ENCODE results near the gene ATP5PD.
A peak's percentile ranks its signal among the peaks of the same experiment; 100 is the strongest.

The ATP5PD gene

DNA sequence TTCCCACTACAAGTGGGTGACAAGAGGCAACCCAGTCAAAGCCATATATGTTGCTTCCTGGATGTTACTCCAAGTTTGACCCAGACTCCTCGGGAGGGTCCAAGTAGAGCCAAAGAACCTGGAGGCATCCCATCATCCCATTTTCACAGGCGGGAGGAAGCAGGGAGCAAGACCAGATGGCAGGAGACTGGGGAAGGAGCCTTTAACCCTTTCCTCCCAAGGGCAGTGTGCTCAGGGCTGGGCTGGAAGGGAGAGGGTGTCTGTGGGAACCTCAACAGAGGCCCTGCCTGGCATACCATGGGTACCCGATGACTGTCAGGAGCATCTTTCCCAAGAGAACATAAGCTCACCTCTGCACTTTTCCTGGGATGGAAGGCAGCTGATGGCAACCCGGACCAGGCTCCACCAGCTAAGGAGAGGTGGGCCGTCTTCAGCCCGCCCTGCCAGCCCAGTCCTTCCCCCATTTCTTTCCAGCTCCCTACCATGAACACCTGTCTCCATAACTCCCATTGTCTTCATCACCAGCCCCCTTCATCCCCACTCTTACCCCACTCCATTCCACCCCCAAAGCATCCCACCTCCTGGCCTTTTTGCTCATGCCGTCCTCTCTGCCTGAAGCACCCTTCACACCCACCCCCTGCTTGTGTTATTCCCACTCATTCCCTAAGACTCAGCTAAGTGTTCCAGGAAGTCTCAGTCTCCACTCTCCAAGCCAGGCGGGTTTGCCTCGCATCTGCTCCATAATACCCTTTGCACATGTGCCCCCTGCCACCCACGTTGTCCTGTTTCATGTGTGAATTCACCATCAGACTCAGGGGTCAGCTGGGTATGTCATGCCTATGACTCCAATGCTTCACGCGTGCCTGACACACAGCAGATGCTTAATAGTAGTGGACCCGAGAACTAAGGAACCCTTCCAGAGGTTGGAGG is 35.1 kb upstream of the ATP5PD start:
- H3K9ac ChIP-seq (ENCODE audit: insufficient read length): no peak overlapping the region
- no peaks in the 10 kb centered on the region for H3K36me3 ChIP-seq (ENCODE audit: insufficient read depth, low read length)
- DNase-seq (ENCODE audit: low read depth, low spot score): no peak
- no peak overlapping the region for H3K4me3 ChIP-seq
- TF ChIP-seq FOXP2 (optimal IDR thresholded peaks at IDR 0.05; ENCODE audit: control extremely low read depth, extremely low read length, insufficient read depth) (no peak), POLR2AphosphoS5 (IDR thresholded peaks at IDR 0.05; ENCODE audit: borderline replicate concordance, low read depth, low read length) (no peak), EZH2 (IDR thresholded peaks at IDR 0.05) (no peak)
- H3K9me3 ChIP-seq (ENCODE audit: low read depth, low read length): no peaks in the 10 kb centered on the region
- H3K27ac ChIP-seq: no peak overlapping the region

- Histone ChIP-seq H3K9ac (ENCODE audit: insufficient read length) (no peak overlapping the region), H3K27ac (no peak overlapping the region), H3K36me3 (ENCODE audit: insufficient read depth, low read length) (no peaks in the 10 kb centered on the region), H3K4me3 (no peak overlapping the region), H3K9me3 (ENCODE audit: low read depth, low read length) (no peaks in the 10 kb centered on the region)
- no peak for DNase-seq (ENCODE audit: low read depth, low spot score)
- TF ChIP-seq FOXP2 (optimal IDR thresholded peaks at IDR 0.05; ENCODE audit: control extremely low read depth, extremely low read length, insufficient read depth) (no peak), EZH2 (IDR thresholded peaks at IDR 0.05) (no peak), POLR2AphosphoS5 (IDR thresholded peaks at IDR 0.05; ENCODE audit: borderline replicate concordance, low read depth, low read length) (no peak)
Observed at GRCh38 chr17:75079023-75079373, 32.2 kb upstream of the ATP5PD start.

GRCh38 chr17:75078284-75079022 is 31.7 kb upstream of the ATP5PD start:
- DNase-seq (ENCODE audit: low read depth, low spot score): no peak
- no peak for TF ChIP-seq EZH2 (IDR thresholded peaks at IDR 0.05)
- no peak for TF ChIP-seq FOXP2 (optimal IDR thresholded peaks at IDR 0.05; ENCODE audit: control extremely low read depth, extremely low read length, insufficient read depth)
- TF ChIP-seq POLR2AphosphoS5 (IDR thresholded peaks at IDR 0.05; ENCODE audit: borderline replicate concordance, low read depth, low read length): no peak
- H3K36me3 ChIP-seq (ENCODE audit: insufficient read depth, low read length): no peaks in the 10 kb centered on the region
- no peak overlapping the region for H3K27ac ChIP-seq
- H3K9me3 ChIP-seq (ENCODE audit: low read depth, low read length): no peaks in the 10 kb centered on the region
- peak overlapping the region; percentile 23 for H3K9ac ChIP-seq (ENCODE audit: insufficient read length)
- no peak overlapping the region for H3K4me3 ChIP-seq

DNA sequence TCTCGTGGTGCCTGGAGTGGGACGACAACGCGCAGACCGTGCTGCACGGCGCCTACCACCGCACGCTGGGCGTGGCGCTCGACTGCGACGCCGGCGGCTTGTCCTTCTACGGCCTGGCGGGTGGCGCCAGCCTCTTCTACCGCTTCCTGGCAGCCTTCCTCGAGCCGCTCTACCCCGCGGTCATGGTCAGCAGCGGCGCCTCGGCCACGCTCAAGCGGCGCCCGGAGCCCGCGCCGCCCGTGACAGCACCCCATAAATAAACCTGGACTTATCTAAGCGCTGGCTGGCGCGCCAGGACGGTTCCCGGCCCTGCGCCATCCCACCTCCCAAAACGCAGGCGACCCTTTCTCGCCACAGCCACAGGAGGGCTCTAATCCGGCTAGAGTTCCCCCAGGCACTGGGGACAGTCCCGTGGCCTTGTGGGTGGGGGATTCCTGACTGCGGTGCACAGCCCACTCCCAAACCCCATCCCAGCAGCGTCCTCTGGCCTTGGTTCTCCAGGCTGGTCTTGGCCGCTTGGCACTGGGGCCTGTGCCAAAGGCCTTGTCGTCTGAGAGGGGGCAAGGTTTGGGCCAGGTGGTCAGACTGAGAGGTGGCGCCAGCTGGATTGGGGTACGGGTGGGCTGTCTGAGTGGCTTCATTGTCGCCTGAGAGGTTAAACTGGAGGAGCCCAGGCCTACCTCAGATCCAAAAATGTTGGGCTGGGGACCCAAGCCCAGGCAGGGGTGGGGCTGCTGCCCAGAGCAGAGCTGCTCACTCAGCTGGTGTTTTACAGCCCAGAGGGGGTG is 30.9 kb upstream of the ATP5PD start:
- Histone ChIP-seq H3K9me3 (ENCODE audit: low read depth, low read length) (no peaks in the 10 kb centered on the region), H3K27ac (no peak overlapping the region), H3K4me3 (no peak overlapping the region), H3K36me3 (ENCODE audit: insufficient read depth, low read length) (no peaks in the 10 kb centered on the region), H3K9ac (ENCODE audit: insufficient read length) (peak overlapping the region; percentile 23)
- DNase-seq (ENCODE audit: low read depth, low spot score): no peak
- TF ChIP-seq FOXP2 (optimal IDR thresholded peaks at IDR 0.05; ENCODE audit: control extremely low read depth, extremely low read length, insufficient read depth): no peak

DNA sequence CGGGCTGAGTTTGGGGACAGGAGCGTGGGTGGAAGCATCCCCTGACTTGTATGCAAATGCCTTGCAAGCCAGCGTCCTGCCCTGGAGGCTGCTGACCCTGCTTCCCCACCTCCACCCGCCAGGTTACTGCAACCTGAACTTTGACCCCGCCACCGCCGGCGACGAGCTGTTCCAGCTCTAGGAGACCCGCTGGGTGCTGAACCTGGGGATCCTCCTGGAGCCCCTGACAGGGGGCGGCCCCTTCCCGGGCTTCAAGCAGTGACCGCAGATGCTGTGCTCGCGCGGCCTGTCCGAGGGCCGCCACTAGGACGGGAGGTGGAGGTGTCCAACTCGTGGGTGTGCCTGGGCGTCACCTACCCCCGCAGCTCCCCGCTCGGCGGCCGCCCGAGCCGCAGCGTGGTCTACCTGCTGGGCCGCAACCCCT is 30.3 kb upstream of the ATP5PD start:
- DNase-seq (ENCODE audit: low read depth, low spot score): no peak
- Histone ChIP-seq H3K9ac (ENCODE audit: insufficient read length) (no peak overlapping the region), H3K27ac (no peak overlapping the region), H3K9me3 (ENCODE audit: low read depth, low read length) (no peaks in the 10 kb centered on the region), H3K4me3 (no peak overlapping the region), H3K36me3 (ENCODE audit: insufficient read depth, low read length) (no peaks in the 10 kb centered on the region)
- TF ChIP-seq POLR2AphosphoS5 (IDR thresholded peaks at IDR 0.05; ENCODE audit: borderline replicate concordance, low read depth, low read length): no peak
- TF ChIP-seq EZH2 (IDR thresholded peaks at IDR 0.05): no peak
- TF ChIP-seq FOXP2 (optimal IDR thresholded peaks at IDR 0.05; ENCODE audit: control extremely low read depth, extremely low read length, insufficient read depth): no peak

GRCh38 chr17:75075597-75076336 is 29.0 kb upstream of the ATP5PD start:
- Histone ChIP-seq H3K27ac (no peak overlapping the region), H3K9ac (ENCODE audit: insufficient read length) (no peak overlapping the region), H3K9me3 (ENCODE audit: low read depth, low read length) (no peaks in the 10 kb centered on the region), H3K4me3 (no peak overlapping the region), H3K36me3 (ENCODE audit: insufficient read depth, low read length) (no peaks in the 10 kb centered on the region)
- DNase-seq (ENCODE audit: low read depth, low spot score): no peak
- no peak for TF ChIP-seq POLR2AphosphoS5 (IDR thresholded peaks at IDR 0.05; ENCODE audit: borderline replicate concordance, low read depth, low read length)

DNA sequence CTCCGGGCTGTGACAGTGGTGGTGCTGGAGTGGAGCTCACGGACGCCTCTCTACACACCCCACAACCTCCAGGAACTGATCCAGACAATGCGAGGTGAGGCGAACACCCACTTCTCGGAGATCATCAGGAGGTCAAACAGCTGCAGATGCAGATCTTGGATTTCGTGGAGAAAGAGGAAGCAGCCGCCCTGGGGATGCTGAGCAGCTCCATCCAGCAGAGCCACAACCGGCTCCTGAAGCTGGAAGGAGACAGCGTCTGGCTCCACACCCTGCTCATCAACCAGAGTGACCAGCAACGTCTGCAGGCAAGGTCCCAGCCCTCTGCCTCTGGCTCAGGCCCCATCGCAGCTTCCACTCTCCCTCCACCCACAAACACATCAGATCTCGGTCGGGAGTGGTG is 27.8 kb upstream of the ATP5PD start:
- H3K36me3 ChIP-seq (ENCODE audit: insufficient read depth, low read length): no peaks in the 10 kb centered on the region
- TF ChIP-seq EZH2 (IDR thresholded peaks at IDR 0.05): no peak
- no peak for TF ChIP-seq FOXP2 (optimal IDR thresholded peaks at IDR 0.05; ENCODE audit: control extremely low read depth, extremely low read length, insufficient read depth)
- TF ChIP-seq POLR2AphosphoS5 (IDR thresholded peaks at IDR 0.05; ENCODE audit: borderline replicate concordance, low read depth, low read length): no peak
- no peak overlapping the region for H3K9ac ChIP-seq (ENCODE audit: insufficient read length)
- no peak overlapping the region for H3K4me3 ChIP-seq
- H3K27ac ChIP-seq: no peak overlapping the region
- no peak for DNase-seq (ENCODE audit: low read depth, low spot score)
- H3K9me3 ChIP-seq (ENCODE audit: low read depth, low read length): no peaks in the 10 kb centered on the region
